ENCODE data around the gene FAM120B.

DNA sequence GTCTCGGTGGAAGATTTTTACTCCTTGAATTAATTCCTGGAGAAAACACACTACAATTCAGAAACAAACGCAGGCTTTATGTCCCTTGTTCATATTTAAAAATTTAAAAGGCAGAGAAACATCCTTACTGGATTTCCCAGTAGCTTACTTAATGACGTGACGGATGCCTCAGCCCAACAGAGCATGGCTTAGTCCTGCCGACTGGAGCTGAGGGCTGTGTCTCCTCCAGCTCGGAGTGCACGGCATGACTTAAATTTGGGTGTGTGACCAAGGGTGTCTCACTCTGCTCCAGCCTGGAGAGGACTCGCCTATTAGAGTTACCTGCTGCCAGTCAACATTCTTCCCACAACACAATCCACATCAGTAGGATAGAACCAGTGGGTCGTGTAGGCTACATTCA, 139.4 kb downstream of the FAM120B start:
- TF ChIP-seq, protein P1, sequence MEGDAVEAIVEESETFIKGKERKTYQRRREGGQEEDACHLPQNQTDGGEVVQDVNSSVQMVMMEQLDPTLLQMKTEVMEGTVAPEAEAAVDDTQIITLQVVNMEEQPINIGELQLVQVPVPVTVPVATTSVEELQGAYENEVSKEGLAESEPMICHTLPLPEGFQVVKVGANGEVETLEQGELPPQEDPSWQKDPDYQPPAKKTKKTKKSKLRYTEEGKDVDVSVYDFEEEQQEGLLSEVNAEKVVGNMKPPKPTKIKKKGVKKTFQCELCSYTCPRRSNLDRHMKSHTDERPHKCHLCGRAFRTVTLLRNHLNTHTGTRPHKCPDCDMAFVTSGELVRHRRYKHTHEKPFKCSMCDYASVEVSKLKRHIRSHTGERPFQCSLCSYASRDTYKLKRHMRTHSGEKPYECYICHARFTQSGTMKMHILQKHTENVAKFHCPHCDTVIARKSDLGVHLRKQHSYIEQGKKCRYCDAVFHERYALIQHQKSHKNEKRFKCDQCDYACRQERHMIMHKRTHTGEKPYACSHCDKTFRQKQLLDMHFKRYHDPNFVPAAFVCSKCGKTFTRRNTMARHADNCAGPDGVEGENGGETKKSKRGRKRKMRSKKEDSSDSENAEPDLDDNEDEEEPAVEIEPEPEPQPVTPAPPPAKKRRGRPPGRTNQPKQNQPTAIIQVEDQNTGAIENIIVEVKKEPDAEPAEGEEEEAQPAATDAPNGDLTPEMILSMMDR (IDR thresholded peaks at IDR 0.05), result no peak
- TF ChIP-seq POLR2A (IDR thresholded peaks at IDR 0.05) (no peak), POLR2AphosphoS5 (IDR thresholded peaks at IDR 0.05) (no peak)

Measured in breast epithelium (tissue), 3 donors.